ENCODE data around the gene CARF. TPM values are rescaled to one million over a fixed set of nuclear protein-coding genes. Genes with fewer than 3 reads are reported as not detected.

CARF gene
- total RNA-seq, 1 experiment from 2014 or later = 6.5 TPM

DNA sequence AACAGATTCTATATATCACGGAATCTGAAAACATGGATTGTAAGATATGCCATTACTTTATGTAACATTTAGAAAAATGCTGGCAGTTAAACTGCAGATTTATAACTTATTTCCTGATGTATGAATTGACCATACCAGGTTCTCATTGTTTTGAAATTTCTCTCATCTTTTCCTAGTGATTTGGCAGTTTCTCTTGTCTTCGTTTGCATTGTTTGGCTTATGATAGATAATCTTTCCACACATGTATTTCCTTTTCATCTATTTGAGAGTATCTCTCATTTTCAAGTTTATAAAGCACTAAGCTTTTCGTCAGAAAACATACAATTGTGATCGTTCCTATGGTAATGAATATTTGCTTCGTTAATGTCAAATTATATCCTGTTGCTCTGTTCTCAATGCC, 118.9 kb downstream of the CARF start:
- H2AFZ ChIP-seq = no peak overlapping the region
- no peaks in the 10 kb centered on the region for H3K9me2 ChIP-seq (ENCODE audit: insufficient read depth)
- no peaks in the 10 kb centered on the region for H3K4me1 ChIP-seq (replicated peaks; ENCODE audit: insufficient read depth)
- H3K36me3 ChIP-seq (ENCODE audit: low read depth) = no peaks in the 10 kb centered on the region
- BruUV-seq (replicated peaks) = no TSS peak
- no peak overlapping the region for H3K27ac ChIP-seq
- H3K79me2 ChIP-seq (ENCODE audit: low read depth) = no peaks in the 10 kb centered on the region
- CTCF ChIA-PET = no interaction called here
- TF ChIP-seq CTCF (conservative IDR thresholded peaks at IDR 0.05) = no peak
- no peak overlapping the region for H3K4me3 ChIP-seq
- intact Hi-C loops (cut with micrococcal nuclease; ENCODE audit: unreplicated experiment) = no loop called here
- no peaks in the 10 kb centered on the region for H3F3A ChIP-seq (ENCODE audit: insufficient read depth, low read depth)
- H3K9me3 ChIP-seq (ENCODE audit: insufficient read depth, low read depth) = no peaks in the 10 kb centered on the region
- DNase-seq = no peak
- POLR2A ChIA-PET (ENCODE audit: unreplicated experiment) = no interaction called here
- H3K4me2 ChIP-seq = no peak overlapping the region
- H3K27me3 ChIP-seq (ENCODE audit: insufficient read depth, low read depth) = no peaks in the 10 kb centered on the region
- H4K20me1 ChIP-seq (ENCODE audit: insufficient read depth) = no peaks in the 10 kb centered on the region

GRCh38 chr2:203033395-203033794, 121.3 kb downstream of the CARF start:
- no peak overlapping the region for H3K4me2 ChIP-seq

DNA sequence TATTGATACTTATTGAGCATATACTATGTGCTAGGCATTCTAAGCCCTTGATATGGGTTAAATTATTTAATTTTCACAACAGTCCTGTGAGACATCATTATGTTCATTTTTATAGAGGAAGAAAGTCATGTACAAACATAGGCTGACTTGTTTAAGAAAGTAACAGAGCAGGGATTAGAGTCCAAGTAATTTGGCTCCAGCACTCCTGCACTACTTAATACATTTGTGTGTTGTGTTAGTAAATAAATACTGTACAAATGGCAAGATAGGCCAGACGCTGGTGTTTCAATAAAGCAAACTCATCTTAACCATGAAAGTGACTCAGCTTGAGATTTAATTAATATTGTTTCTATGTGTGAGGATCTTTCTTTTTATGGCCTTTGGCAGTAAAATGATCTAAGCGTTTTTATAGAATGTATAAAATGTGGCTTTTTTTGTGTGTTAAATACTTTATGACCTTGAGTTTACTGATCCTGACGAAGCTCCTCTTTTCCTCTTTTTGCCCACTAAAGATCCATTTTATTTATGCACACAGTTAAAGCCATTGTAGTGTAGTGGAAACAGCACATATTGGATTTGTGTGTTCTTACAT, 123.9 kb downstream of the CARF start:
- H3K79me2 ChIP-seq (ENCODE audit: low read depth) = no peaks in the 10 kb centered on the region
- intact Hi-C loops (cut with micrococcal nuclease; ENCODE audit: unreplicated experiment) = no loop called here
- H3F3A ChIP-seq (ENCODE audit: insufficient read depth, low read depth) = no peaks in the 10 kb centered on the region
- no peak overlapping the region for H3K4me3 ChIP-seq
- H3K27ac ChIP-seq = no peak overlapping the region
- DNase-seq = no peak
- H2AFZ ChIP-seq = no peak overlapping the region
- H3K4me1 ChIP-seq (replicated peaks; ENCODE audit: insufficient read depth) = no peaks in the 10 kb centered on the region
- CTCF ChIA-PET = no interaction called here
- H3K27me3 ChIP-seq (ENCODE audit: insufficient read depth, low read depth) = no peaks in the 10 kb centered on the region
- no peaks in the 10 kb centered on the region for H3K9me3 ChIP-seq (ENCODE audit: insufficient read depth, low read depth)
- no peaks in the 10 kb centered on the region for H4K20me1 ChIP-seq (ENCODE audit: insufficient read depth)
- no peak overlapping the region for H3K4me2 ChIP-seq
- no TSS peak for BruUV-seq (replicated peaks)
- H3K36me3 ChIP-seq (ENCODE audit: low read depth) = no peaks in the 10 kb centered on the region
- TF ChIP-seq EZH2 (IDR thresholded peaks at IDR 0.05; ENCODE audit: low read depth) (no peak), CTCF (conservative IDR thresholded peaks at IDR 0.05) (no peak)
- no peaks in the 10 kb centered on the region for H3K9me2 ChIP-seq (ENCODE audit: insufficient read depth)
- POLR2A ChIA-PET (ENCODE audit: unreplicated experiment) = no interaction called here

More at GRCh38 chr2:203033395-203033794, 121.3 kb downstream of the CARF start:
- BruUV-seq (replicated peaks) = no TSS peak
- POLR2A ChIA-PET (ENCODE audit: unreplicated experiment) = no interaction called here
- no peaks in the 10 kb centered on the region for H3K27me3 ChIP-seq (ENCODE audit: insufficient read depth, low read depth)
- no peaks in the 10 kb centered on the region for H3K36me3 ChIP-seq (ENCODE audit: low read depth)
- H3F3A ChIP-seq (ENCODE audit: insufficient read depth, low read depth) = no peaks in the 10 kb centered on the region
- no peak overlapping the region for H2AFZ ChIP-seq
- intact Hi-C loops (cut with micrococcal nuclease; ENCODE audit: unreplicated experiment) = no loop called here
- no peak for DNase-seq
- no peaks in the 10 kb centered on the region for H3K79me2 ChIP-seq (ENCODE audit: low read depth)
- no peak overlapping the region for H3K4me3 ChIP-seq
- CTCF ChIA-PET = no interaction called here
- TF ChIP-seq CTCF (conservative IDR thresholded peaks at IDR 0.05) (no peak), EZH2 (IDR thresholded peaks at IDR 0.05; ENCODE audit: low read depth) (no peak)
- no peaks in the 10 kb centered on the region for H3K4me1 ChIP-seq (replicated peaks; ENCODE audit: insufficient read depth)
- no peaks in the 10 kb centered on the region for H3K9me2 ChIP-seq (ENCODE audit: insufficient read depth)
- no peaks in the 10 kb centered on the region for H3K9me3 ChIP-seq (ENCODE audit: insufficient read depth, low read depth)
- H4K20me1 ChIP-seq (ENCODE audit: insufficient read depth) = no peaks in the 10 kb centered on the region
- H3K27ac ChIP-seq = no peak overlapping the region

Other genes starting within 250 kb of the CARF start
- 0.20 TPM in 1 of 2 replicates, not detected in the other for gene ICA1L, start 40.5 kb upstream of the CARF start, total RNA-seq (2021)
- gene WDR12, start 602 bp upstream of the CARF start, total RNA-seq (2021) = 38.7 and 45.3 TPM in 2 replicates
- 19.5 and 20.7 TPM in 2 replicates for gene NBEAL1, start 102.6 kb downstream of the CARF start, total RNA-seq (2021)

Measured in PC-9 (cell line).